K562 treated with DMSO at 1 percent for 48 hours (cell line): ENCODE data around the gene CHSY1. TPM values are rescaled to one million over a fixed set of nuclear protein-coding genes. Genes with fewer than 3 reads are reported as not detected.

Source experiments
- total RNA-seq: library from RNA; unstranded; fragments of 300-600 nt; gene quantifications from 2 replicates; pipeline ENCODE4 v1.2.3, GENCODE V29; 2022; ENCODE audit warnings: low replicate concordance; ENCODE audit errors: extremely low read depth

Gene CHSY1, protein sequence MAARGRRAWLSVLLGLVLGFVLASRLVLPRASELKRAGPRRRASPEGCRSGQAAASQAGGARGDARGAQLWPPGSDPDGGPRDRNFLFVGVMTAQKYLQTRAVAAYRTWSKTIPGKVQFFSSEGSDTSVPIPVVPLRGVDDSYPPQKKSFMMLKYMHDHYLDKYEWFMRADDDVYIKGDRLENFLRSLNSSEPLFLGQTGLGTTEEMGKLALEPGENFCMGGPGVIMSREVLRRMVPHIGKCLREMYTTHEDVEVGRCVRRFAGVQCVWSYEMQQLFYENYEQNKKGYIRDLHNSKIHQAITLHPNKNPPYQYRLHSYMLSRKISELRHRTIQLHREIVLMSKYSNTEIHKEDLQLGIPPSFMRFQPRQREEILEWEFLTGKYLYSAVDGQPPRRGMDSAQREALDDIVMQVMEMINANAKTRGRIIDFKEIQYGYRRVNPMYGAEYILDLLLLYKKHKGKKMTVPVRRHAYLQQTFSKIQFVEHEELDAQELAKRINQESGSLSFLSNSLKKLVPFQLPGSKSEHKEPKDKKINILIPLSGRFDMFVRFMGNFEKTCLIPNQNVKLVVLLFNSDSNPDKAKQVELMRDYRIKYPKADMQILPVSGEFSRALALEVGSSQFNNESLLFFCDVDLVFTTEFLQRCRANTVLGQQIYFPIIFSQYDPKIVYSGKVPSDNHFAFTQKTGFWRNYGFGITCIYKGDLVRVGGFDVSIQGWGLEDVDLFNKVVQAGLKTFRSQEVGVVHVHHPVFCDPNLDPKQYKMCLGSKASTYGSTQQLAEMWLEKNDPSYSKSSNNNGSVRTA
- not detected in 2 replicates for total RNA-seq

DNA sequence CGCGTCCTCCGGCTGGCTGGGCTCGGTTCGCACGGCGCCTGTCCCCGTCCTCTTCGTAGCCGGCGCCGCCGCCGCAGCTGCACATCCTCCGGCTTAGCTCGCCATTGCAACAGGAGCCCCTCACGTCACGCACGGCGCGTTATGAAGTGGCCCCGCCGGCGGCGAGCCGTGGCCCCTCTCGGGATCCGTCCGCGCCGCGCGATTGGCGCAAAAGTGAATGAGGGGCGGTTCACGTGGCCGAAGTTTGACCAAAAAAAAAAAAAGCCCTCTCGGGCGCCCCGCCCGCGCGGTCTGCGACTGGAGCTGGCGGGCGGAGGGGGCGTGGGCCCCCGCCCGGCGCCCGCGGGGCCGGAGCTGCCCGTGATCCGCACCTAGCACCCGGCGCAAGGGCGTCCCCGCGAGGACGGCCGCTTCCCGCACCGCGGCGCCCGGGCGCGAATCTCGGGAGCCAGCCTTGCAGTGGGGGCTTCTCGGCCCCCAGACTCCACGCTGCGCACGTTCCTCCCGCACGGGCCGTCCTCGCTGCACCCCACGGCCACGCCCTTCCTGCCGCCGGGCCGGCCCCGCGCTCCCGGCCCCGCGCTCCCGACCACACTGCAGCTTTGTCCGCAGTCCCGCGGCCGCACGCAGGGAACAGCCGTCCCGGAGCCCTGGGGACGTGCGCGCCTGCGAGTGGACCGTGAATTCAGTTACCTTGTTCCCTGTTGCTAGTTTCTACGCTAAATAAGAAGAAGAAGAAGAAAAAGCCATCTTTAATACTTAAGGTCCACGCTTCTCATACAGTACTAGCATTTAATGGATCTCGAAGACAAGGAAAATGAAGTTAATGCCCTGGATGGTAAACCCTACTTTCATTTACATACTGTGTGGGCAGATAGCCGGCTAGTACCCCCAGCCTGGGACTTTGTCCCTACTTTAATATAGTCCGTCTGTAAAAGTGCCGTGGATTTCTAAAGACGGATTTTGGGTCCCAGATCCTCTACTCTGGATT, at the start of gene CHSY1:
CHSY1 (minus strand) TSS at position 219 of the 991 bp plus-strand sequence. CDS start 592 bp downstream, outside the sequence.

DNA sequence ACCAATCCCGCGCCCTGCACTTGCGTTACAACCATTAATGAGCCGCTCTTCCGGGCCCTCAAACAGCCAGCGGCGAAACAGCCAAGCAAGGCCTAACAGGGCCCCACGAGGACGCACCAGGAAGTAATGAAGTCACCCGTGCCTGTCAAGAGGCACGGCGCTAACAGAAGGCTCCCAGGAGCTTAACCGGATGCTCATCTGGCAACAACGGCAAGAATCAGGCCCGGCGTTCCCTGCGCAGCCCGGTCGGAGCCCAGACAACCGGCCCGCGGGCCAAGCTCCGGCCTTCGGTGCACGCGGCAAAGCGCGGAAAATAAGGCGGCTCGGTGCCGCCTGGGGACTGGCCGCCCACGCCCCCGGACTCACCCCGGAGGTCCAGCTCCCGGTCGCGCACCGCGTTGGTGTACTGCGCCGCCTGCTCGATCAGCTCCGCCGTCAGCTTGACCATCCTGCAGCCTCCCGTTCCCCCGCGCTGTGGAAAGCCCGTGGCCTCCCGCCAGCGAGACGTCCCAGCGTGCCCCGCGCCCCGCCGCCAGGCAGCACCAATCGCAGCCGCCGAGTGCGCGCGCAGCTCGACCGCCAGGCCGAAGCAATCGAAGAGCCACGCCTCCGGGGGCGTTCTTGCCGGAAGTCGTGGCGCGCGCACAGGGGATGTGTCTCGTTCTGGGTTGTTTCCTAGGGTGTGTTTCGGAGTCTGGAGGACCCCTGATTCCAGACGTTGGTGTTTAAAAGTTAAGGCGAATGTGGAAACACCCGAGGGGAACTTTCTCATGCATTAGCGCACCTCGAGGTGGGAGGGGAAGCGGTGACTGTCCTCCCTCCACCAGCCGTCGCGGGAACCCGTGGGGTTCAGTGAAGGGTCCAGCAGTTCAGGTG, 43.1 kb upstream of the CHSY1 start, which contains the start of gene SNRPA1:
SNRPA1 (minus strand) TSS at position 518 of the 876 bp plus-strand sequence; CDS start at position 448, 70 bp downstream.

DNA sequence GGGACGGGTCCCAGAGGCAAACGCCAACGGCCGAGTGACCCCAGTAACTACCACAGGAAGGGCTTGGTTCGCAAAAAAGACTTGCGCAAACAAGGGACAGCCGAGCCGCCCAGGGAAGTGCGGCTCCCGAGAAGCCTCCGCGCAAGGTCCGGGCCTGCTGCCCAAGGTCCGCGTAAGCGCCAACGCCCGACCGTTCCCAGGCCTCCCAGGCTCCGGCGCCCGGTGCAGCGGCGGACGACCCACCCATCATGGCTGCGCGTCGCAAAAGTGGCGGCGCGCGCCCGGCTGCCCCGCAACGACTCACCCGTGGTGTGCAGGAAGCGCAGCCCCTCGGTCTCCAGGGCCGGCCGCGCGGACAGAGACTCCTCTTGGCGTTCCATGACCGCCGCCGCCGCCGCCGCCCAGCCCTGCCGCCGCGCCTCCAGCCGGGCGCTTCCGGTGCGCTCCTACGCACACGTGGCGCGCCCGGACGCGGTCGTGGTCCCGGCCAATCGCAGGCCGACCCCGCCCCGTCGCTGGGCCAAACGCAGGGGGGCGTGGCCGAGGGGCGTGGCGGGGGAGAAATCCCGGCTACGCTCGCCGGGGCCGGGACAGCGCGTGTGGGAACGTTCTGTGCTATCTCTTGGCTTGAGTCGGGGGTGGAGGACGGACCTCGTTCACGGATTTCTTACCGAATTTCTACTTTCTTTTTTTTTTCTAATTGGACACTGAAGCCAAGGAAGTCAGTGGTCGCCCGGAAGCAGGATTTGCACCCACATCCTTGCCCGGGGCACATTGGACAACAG, 25.4 kb upstream of the CHSY1 start, which contains the start of gene SELENOS:
SELENOS (minus strand) TSS at position 448 of the 785 bp plus-strand sequence; CDS start at position 380, 68 bp downstream.

Other genes with a start within 250 kb of the CHSY1 start
- gene SELENOS, start 25.4 kb upstream of the CHSY1 start, total RNA-seq = not detected in 2 replicates
- gene SNRPA1, start 43.2 kb upstream of the CHSY1 start, total RNA-seq = not detected in 2 replicates
- gene PCSK6, start 237.7 kb upstream of the CHSY1 start, total RNA-seq = not detected in 2 replicates